Stimulated activated CD8-positive, alpha-beta memory T cell treated with anti-CD3 and anti-CD28 coated beads, Interleukin-7, amount 100 ng/mL, for 24 hours (primary cell): ENCODE data around the gene CEACAM5.
"Not testable (repeated sequence)": the region's sequence is repeated elsewhere in the genome, so short reads cannot be mapped to it uniquely, and the experiment has no call there.

Experiments
- DNase-seq: peaks from one replicate; pipeline ENCODE4 v3.0.0-alpha.2; 2020; ENCODE audit warnings: low read depth

Gene CEACAM5

DNA sequence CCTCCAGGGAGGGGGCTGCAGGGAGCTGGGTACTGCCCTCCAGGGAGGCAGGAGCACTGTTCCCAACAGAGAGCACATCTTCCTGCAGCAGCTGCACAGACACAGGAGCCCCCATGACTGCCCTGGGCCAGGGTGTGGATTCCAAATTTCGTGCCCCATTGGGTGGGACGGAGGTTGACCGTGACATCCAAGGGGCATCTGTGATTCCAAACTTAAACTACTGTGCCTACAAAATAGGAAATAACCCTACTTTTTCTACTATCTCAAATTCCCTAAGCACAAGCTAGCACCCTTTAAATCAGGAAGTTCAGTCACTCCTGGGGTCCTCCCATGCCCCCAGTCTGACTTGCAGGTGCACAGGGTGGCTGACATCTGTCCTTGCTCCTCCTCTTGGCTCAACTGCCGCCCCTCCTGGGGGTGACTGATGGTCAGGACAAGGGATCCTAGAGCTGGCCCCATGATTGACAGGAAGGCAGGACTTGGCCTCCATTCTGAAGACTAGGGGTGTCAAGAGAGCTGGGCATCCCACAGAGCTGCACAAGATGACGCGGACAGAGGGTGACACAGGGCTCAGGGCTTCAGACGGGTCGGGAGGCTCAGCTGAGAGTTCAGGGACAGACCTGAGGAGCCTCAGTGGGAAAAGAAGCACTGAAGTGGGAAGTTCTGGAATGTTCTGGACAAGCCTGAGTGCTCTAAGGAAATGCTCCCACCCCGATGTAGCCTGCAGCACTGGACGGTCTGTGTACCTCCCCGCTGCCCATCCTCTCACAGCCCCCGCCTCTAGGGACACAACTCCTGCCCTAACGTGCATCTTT, 7.8 kb upstream of the CEACAM5 start:
- DNase-seq = no peak

DNA sequence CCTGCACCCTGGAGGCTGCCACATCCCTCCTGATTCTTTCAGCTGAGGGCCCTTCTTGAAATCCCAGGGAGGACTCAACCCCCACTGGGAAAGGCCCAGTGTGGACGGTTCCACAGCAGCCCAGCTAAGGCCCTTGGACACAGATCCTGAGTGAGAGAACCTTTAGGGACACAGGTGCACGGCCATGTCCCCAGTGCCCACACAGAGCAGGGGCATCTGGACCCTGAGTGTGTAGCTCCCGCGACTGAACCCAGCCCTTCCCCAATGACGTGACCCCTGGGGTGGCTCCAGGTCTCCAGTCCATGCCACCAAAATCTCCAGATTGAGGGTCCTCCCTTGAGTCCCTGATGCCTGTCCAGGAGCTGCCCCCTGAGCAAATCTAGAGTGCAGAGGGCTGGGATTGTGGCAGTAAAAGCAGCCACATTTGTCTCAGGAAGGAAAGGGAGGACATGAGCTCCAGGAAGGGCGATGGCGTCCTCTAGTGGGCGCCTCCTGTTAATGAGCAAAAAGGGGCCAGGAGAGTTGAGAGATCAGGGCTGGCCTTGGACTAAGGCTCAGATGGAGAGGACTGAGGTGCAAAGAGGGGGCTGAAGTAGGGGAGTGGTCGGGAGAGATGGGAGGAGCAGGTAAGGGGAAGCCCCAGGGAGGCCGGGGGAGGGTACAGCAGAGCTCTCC, 6.9 kb upstream of the CEACAM5 start:
- DNase-seq = no peak

DNA sequence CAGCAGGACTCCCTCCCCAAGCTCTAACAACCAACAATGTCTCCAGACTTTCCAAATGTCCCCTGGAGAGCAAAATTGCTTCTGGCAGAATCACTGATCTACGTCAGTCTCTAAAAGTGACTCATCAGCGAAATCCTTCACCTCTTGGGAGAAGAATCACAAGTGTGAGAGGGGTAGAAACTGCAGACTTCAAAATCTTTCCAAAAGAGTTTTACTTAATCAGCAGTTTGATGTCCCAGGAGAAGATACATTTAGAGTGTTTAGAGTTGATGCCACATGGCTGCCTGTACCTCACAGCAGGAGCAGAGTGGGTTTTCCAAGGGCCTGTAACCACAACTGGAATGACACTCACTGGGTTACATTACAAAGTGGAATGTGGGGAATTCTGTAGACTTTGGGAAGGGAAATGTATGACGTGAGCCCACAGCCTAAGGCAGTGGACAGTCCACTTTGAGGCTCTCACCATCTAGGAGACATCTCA, 6.2 kb upstream of the CEACAM5 start:
- no peak for DNase-seq

DNA sequence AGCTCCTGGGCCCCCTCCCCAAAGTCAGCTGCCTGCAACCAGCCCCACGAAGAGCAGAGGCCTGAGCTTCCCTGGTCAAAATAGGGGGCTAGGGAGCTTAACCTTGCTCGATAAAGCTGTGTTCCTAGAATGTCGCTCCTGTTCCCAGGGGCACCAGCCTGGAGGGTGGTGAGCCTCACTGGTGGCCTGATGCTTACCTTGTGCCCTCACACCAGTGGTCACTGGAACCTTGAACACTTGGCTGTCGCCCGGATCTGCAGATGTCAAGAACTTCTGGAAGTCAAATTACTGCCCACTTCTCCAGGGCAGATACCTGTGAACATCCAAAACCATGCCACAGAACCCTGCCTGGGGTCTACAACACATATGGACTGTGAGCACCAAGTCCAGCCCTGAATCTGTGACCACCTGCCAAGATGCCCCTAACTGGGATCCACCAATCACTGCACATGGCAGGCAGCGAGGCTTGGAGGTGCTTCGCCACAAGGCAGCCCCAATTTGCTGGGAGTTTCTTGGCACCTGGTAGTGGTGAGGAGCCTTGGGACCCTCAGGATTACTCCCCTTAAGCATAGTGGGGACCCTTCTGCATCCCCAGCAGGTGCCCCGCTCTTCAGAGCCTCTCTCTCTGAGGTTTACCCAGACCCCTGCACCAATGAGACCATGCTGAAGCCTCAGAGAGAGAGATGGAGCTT, 4.7 kb upstream of the CEACAM5 start:
- no peak for DNase-seq

DNA sequence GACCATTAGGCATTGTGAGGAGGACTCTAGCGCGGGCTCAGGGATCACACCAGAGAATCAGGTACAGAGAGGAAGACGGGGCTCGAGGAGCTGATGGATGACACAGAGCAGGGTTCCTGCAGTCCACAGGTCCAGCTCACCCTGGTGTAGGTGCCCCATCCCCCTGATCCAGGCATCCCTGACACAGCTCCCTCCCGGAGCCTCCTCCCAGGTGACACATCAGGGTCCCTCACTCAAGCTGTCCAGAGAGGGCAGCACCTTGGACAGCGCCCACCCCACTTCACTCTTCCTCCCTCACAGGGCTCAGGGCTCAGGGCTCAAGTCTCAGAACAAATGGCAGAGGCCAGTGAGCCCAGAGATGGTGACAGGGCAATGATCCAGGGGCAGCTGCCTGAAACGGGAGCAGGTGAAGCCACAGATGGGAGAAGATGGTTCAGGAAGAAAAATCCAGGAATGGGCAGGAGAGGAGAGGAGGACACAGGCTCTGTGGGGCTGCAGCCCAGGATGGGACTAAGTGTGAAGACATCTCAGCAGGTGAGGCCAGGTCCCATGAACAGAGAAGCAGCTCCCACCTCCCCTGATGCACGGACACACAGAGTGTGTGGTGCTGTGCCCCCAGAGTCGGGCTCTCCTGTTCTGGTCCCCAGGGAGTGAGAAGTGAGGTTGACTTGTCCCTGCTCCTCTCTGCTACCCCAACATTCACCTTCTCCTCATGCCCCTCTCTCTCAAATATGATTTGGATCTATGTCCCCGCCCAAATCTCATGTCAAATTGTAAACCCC, 2.8 kb upstream of the CEACAM5 start:
- DNase-seq = no peak

DNA sequence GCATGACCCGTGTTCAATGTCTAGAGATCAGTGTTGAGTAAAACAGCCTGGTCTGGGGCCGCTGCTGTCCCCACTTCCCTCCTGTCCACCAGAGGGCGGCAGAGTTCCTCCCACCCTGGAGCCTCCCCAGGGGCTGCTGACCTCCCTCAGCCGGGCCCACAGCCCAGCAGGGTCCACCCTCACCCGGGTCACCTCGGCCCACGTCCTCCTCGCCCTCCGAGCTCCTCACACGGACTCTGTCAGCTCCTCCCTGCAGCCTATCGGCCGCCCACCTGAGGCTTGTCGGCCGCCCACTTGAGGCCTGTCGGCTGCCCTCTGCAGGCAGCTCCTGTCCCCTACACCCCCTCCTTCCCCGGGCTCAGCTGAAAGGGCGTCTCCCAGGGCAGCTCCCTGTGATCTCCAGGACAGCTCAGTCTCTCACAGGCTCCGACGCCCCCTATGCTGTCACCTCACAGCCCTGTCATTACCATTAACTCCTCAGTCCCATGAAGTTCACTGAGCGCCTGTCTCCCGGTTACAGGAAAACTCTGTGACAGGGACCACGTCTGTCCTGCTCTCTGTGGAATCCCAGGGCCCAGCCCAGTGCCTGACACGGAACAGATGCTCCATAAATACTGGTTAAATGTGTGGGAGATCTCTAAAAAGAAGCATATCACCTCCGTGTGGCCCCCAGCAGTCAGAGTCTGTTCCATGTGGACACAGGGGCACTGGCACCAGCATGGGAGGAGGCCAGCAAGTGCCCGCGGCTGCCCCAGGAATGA, 1.5 kb upstream of the CEACAM5 start:
- DNase-seq = peak; percentile 31

DNA sequence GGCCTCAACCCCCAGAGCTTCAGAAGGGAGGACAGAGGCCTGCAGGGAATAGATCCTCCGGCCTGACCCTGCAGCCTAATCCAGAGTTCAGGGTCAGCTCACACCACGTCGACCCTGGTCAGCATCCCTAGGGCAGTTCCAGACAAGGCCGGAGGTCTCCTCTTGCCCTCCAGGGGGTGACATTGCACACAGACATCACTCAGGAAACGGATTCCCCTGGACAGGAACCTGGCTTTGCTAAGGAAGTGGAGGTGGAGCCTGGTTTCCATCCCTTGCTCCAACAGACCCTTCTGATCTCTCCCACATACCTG, 969 bp upstream of the CEACAM5 start:
- no peak for DNase-seq

DNA sequence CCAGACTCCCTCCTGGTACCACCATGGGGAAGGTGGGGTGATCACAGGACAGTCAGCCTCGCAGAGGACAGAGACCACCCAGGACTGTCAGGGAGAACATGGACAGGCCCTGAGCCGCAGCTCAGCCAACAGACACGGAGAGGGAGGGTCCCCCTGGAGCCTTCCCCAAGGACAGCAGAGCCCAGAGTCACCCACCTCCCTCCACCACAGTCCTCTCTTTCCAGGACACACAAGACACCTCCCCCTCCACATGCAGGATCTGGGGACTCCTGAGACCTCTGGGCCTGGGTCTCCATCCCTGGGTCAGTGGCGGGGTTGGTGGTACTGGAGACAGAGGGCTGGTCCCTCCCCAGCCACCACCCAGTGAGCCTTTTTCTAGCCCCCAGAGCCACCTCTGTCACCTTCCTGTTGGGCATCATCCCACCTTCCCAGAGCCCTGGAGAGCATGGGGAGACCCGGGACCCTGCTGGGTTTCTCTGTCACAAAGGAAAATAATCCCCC, 505 bp upstream of the CEACAM5 start:
- DNase-seq = no peak

DNA sequence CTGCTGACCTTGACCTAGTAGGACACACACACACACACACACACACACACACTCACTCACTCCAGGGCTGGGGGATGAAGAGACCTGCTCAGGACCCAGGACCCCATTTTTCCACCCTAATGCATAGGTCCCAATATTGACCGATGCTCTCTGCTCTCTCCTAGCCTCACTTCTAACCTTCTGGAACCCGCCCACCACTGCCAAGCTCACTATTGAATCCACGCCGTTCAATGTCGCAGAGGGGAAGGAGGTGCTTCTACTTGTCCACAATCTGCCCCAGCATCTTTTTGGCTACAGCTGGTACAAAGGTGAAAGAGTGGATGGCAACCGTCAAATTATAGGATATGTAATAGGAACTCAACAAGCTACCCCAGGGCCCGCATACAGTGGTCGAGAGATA, 1.1 kb downstream of the CEACAM5 start:
- not testable (repeated sequence) for DNase-seq

DNA sequence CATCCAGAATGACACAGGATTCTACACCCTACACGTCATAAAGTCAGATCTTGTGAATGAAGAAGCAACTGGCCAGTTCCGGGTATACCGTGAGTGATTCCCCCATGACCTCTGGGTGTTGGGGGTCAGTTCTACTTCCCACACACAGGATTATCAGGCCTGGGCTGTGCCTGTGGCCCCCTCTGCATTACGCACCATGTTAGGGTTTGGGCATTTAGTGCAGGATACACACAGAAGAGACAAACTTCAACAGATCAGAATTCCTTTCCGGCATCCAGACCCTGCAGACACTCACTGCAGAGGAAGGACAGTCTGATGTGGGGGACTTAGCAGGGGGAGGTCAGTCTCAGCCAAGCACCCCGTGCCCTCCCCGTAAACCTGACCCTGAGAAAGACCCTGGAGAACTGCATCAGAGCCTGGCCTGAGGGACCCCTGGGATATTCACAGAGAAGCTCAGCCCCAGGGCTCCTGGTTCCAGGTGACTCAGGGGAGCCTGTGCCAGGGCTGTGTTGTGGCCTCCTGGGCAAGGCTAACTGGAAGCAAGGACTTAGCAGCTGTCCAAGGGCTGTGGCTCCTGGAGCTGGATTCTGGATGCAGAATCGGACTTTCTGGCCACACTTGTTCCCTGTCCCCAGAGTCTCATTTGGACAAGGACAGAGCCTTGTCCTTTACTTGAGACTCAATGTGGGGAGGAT, 1.7 kb downstream of the CEACAM5 start:
- DNase-seq = no peak

DNA sequence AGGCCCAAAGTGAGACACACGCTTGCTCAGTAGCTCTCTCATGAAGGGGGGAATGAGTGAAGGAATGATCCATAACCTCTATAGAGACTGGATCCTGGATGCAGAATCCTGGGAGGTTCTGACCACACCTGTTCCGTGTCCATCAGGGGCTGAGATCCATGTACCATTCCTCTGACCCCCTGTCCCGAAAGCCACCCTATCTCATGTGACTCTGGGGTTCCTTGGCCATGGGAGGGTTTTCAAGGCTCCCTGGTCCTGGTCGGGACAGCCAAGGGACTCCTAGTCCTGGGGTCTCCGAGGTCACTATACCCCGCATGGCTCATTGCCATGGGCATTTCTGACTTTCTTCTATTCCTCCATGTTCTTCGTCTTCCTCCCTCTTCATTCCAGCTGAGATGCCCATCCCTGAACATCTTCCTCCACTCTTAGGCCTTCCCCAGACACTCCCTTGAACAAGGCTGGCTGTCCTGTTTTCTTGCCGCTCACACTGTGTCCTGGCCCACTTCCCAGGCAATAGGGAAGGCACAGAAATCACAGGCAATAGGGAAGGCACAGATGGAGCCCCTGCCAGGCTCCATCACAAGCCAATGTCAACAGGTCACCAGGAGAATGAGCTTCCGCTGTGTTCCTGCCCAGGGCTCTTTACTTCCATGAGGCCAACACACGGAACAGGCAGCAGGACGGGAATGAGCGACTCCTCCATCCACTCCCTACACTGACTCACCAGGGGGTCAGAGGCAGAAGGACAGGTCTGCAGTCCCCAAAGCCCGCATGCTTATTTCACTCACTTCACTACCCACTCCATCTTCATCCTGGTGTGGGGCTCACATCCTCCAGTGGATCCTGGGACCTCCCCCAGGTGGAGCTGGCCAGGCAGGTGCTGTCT, 3.2 kb downstream of the CEACAM5 start:
- DNase-seq = no peak

DNA sequence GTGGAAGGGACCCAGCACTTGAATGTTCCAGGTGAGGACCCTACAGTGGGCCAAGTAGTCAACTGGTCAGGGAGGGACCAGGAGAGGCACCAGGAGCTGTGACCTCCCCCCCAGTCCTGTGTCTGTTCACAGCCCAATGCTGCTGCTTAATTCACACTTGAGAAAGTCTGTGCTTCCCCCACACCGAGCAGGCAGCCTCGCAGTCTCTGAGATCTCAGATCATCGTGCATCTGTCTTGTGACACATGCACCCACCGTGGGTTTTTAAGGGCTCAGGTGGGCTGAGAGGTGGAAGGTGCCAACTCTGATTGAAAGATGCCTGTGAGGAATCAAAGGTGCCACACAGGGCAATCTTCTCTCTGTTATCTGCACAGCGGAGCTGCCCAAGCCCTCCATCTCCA, 6.2 kb downstream of the CEACAM5 start:
- DNase-seq = no peak

DNA sequence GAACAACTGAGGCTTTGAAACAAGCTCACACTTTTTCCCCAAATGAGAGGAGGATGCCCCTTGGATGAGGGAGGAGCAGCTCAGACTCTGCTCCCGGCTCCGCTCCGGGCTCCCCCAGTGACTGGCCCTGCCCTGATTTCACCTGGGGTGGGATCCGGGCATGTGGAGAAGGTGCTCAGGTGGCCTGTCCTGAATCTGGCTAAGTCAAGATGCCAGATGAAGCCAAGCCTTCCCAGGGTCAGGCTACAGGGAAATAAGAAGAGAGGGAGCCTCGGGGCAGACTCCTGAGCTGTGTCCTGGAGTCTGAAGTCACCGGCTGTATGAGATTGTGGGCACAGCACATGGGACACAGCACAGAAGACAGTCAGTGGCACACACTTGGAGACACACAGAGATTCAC, 10.3 kb downstream of the CEACAM5 start:
- DNase-seq = no peak

DNA sequence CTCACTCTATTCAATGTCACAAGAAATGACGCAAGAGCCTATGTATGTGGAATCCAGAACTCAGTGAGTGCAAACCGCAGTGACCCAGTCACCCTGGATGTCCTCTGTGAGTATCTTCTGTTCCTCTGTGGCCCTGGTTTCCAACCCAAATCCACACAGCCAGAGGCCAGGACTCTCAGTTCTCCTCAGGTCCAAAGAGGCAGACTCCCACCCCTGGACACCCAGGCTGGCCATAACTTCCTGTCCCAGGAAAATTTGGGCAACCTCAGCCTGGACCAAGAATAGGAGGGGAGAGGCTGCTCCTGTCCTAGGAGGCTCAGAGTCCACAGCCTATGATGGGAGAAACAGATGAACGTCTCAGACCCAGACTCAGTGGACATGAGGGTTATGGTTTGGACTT, 11.7 kb downstream of the CEACAM5 start:
- no peak for DNase-seq

DNA sequence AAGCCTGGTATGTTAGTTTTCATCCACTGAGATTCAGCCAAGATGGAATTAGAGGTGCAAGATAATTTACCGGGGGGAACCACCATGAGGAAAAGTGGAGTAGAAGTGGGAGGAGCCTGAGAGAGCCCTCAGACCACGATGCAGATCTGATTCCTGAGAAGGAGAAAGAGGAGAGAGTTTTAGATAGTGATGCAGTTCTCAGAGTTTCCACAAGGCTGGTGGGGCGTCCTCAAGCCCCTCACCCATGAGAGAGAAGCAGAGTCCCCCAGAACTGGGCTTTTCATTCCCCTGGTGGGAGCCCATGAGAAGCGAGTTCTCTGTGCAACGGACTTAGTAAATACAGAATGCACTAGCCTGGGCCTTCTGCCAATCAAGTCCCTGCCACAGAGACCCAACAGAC, 18.1 kb downstream of the CEACAM5 start:
- DNase-seq = no peak

DNA sequence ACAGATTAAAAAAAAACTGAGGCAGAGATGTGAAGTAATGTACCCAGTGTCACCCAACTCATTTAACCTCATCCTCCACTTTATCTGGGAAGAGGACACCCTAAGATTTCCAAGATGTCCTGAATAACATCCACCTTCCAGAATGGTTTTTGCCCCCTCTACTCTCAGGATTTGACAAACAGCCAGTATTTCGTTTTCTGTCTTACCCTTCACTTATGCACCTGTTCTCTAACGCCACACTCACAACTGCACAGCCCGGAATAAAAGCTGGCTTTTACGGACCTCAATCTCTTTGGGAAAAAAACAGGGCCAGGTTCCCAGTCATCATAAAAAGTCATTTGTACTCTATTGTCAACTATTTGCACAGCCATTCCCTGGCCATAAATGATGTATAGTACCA, 25.7 kb downstream of the CEACAM5 start:
- no peak for DNase-seq

DNA sequence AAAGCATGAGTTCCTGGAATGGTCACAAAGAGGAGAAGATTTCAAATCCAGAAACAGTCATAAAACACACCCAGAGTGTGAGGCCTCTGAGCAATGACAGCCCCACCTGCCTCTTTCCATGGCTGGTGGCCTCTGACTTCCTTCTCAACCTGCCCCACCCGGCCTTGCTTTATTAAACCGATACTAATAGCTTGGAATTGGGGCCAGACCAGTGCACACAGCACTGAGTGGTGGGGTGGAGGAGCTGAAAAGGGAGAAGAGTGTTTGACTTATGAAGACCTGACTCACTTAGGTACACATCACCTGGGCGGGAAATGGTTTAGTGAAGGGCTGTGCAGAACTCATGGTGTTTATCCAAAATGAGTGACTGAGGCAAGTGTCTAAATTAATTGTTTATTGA, 26.2 kb downstream of the CEACAM5 start:
- DNase-seq = no peak

DNA sequence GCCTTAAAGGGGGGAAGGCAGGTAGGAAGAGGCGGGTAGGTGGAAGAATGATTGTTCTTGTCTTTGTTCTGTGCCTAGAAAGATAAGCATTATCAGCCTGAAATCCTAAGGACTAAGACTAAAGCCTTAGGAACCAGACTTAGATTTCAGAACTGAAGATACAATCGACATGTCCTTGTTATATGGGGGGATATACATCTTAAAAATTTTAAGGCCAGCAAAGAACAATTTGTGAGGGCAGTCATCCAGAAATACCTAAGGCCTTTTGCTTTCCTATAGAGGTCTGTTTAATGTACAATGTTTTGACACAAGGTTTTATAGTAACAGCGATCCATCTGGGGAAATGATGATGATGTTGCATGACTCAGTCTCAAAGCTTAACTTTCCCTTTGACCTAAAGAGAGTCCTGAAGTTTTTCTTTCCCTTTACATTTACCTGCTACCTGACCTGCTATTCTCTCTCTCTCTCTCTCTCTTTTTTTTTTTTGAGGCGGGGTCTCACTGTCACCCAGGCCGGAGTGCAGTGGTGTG, 26.7 kb downstream of the CEACAM5 start:
- DNase-seq = no peak

DNA sequence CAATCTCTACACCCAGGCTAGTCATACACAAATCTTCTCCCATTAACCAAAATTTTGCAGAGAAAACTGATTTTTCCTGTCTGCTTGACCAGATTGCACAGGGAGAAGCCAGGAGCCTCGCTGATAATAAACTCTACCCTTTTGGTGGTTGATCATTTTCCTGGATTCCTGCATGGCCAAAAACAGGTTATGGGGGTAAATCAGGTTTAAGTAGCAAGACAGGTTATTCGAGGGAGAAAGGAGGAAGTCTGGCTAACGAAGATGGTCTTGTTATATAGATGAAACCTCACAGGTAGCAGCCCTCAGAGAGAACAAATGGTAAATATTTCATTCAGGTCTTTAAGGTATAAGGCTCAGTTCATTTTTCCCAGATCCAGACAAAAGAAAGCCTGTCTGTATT, 30.9 kb downstream of the CEACAM5 start:
- DNase-seq = no peak
